Measurements from ENCODE around the gene FGF10. TPM values are rescaled to one million over a fixed set of nuclear protein-coding genes. Genes with fewer than 3 reads are reported as not detected.

The FGF10 gene
- total RNA-seq: 1.6 TPM
- long read RNA-seq, partial matches to known transcripts: 0 of 2 reads
- long read RNA-seq, other reads (novel, unspliced or antisense): 2 of 2 reads

- peak; percentile 49 for DNase-seq
- intact Hi-C loops (cut with DNase I): no loop called here
Measured at GRCh38 chr5:44389090-44389822, at the start of gene FGF10. Gene FGF10, minus strand, starts transcription at chr5:44389420. Its CDS starts 738 bp downstream, at chr5:44388682.

GRCh38 chr5:44426944-44427343, 37.7 kb upstream of the FGF10 start:
- intact Hi-C loops (cut with DNase I): no loop called here
- DNase-seq: no peak
- ATAC-seq (ENCODE audit: poor library complexity): no peak

More at GRCh38 chr5:44389090-44389822, at the start of gene FGF10:
- peak; percentile 79 for ATAC-seq (ENCODE audit: poor library complexity)

DNA sequence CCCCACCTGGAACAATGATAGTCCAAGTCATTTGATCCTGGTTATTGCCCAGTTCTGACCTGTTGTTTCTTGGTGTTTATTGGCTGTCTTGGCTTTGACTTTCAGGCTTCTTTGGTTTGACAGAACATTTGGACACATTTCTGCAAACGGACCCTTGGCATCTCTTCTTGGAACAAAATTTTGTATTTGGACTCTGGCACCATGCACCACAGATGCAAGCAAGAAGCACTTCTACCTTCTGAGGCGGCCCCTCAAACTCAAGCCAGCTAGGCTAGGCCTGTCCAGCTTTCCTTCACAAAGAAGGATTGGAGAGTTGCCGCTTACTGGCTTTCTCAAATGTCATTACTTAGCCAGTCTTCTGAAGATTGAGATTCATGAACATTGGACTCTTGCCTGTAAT, 23.1 kb upstream of the FGF10 start:
- ATAC-seq (ENCODE audit: poor library complexity) (no peak), DNase-seq (no peak)
- intact Hi-C loops (cut with DNase I): no loop called here

DNA sequence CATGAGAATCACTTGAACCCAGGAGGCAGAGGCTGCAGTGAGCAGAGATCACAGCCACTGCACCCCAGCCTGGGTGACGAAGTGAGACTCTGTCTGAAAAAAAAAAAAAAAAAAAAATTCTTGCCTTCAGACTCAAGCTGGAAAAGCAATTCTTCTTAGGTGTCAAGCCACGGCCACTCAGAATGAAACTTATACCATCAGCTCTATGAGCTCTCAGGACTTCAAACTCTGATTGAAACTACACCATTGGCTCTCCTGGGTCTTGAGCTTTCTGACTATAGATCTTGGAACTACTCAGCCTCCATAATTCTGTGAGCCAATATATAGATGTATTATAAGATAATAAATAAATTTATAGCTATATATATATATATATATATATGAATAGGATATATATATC, 12.9 kb upstream of the FGF10 start:
- intact Hi-C loops (cut with DNase I): no loop called here
- DNase-seq (no peak), ATAC-seq (ENCODE audit: poor library complexity) (no peak)

DNA sequence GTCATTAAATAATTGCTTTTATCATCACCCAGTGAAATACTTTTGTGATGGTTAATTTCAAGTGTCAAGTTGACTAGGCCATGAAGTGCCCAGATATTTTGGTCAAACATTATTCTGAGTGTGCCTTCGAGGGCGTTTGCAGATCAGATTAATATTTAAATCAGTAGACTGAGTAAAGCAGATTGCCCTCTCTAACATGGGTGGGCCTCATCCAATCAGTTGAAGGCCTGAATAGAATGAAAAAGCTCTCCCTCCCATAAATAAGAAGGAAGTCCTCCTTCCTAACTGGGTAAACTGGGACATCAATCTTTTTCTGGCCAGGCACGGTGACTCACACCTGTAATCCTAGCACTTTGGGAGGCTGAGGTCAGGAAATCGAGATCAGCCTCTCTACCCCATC, 12.4 kb upstream of the FGF10 start:
- DNase-seq (no peak), ATAC-seq (ENCODE audit: poor library complexity) (no peak)
- intact Hi-C loops (cut with DNase I): no loop called here

DNA sequence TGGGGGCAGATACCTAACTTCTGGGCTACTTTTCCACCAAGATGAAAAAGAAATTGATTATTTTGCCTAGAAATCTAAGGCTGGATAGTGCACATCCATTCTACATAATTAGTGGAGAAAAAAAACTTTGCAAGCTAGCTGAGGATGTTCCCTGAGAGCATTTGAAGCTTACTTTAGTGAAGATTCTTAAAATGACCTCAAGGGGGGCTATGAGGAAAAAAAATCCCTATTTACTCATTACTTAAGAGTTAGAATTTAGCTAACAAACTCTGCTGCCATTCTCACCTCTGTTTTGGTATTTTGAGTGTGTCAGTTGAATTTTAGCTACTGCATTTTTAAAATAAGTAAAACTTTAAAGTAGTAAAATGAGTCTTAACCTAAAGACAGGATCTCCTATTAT, 9.2 kb upstream of the FGF10 start:
- ATAC-seq (ENCODE audit: poor library complexity): no peak
- no peak for DNase-seq
- intact Hi-C loops (cut with DNase I): no loop called here

DNA sequence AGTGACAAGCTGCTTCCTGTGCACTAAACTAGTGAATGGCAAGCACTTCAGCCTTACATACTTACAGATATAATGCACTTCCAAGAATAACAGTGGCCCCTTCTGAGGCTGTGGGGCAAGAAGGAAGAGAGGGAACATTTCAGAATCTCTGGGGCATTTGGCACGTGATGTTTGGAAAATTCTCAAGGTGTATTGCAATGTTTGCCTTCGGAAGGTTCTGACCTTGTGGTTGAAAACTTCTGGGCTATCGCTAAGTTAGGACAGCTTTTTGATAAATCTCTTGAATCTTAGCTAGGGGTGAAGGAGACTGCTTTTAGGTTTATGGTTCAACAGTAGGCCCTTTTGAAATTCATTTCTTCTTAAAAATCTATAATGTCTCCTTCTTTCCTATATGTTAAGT, 7.1 kb upstream of the FGF10 start:
- DNase-seq: no peak
- intact Hi-C loops (cut with DNase I): no loop called here
- ATAC-seq (ENCODE audit: poor library complexity): no peak

GRCh38 chr5:44390351-44390750, 1.1 kb upstream of the FGF10 start:
- ATAC-seq (ENCODE audit: poor library complexity): no peak
- DNase-seq: no peak
- intact Hi-C loops (cut with DNase I): no loop called here

DNA sequence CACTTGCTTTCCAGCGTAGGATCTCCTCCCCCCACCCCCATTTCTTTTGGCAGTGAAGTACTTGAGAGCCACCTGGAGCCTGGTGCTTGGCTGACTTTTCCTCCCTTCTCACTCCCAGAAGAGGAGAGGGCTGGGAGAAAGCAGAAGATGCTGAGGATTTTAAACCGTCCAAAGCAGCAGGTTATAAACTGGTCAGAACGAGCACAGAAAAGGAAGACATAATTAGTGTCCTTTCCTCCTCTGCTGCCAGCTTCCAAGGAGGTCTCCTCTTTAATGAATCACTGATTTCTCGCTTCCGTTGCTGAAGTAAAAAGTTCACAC, 563 bp upstream of the FGF10 start:
- no peak for DNase-seq
- ATAC-seq (ENCODE audit: poor library complexity): no peak
- intact Hi-C loops (cut with DNase I): no loop called here

DNA sequence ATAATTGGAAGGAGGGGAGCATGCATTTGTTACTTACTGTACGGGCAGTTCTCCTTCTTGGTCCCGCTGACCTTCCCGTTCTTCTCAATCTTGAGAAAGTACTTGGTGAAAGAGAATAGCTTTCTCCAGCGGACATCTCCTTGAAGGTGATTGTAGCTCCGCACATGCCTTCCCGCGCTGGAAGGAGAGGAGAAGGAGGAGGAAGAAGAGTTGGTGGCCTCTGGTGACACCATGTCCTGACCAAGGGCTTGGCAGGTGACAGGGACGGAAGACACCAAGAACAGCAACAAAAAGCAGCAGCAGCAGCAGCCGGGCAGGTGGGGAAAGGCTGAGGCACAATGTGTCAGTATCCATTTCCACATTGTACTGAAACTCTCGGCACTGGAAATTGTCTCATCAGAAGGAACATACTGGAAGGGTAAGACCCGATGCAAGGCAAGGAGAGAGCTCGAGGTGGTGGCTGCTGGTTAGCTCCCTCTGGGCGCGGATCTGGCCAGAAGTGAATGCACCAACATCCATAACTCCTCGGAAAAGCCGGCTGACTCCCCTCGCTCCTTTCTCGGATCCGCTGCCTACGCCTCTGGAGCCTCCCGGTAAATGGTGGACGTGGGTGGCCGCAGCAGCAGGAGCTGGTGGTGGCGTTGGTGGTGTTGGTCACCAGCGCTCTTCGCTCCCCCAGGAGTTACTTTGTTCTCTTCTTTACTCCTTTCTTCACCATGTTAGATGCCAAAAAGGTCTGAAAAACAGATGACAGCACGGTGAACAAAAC, 715 bp downstream of the FGF10 start:
- peak; percentile 66 for ATAC-seq (ENCODE audit: poor library complexity)
- intact Hi-C loops (cut with DNase I): no loop called here
- peak; percentile 29 for DNase-seq

DNA sequence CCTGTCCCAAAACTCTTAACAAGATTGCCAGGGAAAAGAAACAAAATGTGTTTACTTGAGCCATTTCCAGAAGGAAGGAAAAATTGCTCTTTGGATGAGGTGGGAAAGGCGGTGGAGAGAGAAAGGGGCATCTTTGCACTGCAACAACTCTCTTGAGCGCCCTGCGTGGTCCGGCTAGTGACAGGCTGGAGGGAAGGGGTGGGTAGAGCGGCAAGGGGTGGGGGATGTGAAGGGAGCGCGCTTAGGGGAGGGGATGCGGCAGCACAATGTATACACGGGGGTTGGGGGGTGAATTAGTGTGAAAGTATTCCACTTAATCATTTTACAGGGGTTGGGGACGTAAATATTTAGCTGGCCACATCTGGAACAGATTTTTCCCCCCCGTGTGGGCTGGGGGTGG, 1.3 kb downstream of the FGF10 start:
- DNase-seq: no peak
- no peak for ATAC-seq (ENCODE audit: poor library complexity)
- intact Hi-C loops (cut with DNase I): no loop called here

- no peak for ATAC-seq (ENCODE audit: poor library complexity)
- intact Hi-C loops (cut with DNase I): no loop called here
- DNase-seq: no peak
Measured at GRCh38 chr5:44387406-44387805, 1.8 kb downstream of the FGF10 start.

GRCh38 chr5:44385291-44385900, 3.8 kb downstream of the FGF10 start:
- ATAC-seq (ENCODE audit: poor library complexity) (no peak), DNase-seq (no peak)
- intact Hi-C loops (cut with DNase I): no loop called here

DNA sequence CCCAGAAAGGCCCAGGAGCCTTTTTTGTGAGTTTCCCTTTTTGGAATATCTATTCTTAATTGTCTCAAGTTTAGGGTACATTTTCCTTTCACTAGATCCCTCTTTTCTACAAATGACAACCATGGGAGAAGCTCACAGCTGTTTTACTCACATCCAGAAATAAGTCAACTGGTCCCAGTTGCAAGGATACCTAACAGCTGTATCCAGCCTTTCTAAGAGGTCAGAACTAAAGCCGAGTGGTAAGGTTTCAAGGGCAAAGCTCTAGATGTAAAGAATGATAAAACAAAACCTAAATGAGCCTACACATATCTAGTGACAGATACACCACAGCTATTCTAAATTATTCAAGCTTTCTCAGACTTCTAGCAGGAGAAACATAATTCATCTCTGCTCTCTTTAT, 4.4 kb downstream of the FGF10 start:
- DNase-seq (no peak), ATAC-seq (ENCODE audit: poor library complexity) (no peak)
- intact Hi-C loops (cut with DNase I): no loop called here

DNA sequence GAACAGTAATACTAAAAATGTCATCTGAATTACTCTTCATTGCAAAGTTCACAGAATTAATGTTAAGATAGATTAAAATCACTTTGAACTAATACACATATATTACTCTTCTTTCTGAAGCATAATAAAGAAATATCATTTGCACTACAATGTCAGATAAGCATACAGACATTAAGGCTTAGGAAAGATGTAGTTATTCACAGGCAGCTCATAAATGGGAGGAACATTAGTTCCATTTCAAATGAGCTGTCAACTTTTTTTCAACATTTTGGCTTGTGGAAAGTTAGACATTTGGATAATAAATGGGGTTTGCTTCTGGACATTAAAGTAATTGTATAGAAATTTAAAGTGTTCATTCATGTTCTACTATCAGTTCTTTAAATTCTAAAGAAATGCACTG, 6.3 kb downstream of the FGF10 start:
- intact Hi-C loops (cut with DNase I): no loop called here
- DNase-seq (no peak), ATAC-seq (ENCODE audit: poor library complexity) (no peak)

DNA sequence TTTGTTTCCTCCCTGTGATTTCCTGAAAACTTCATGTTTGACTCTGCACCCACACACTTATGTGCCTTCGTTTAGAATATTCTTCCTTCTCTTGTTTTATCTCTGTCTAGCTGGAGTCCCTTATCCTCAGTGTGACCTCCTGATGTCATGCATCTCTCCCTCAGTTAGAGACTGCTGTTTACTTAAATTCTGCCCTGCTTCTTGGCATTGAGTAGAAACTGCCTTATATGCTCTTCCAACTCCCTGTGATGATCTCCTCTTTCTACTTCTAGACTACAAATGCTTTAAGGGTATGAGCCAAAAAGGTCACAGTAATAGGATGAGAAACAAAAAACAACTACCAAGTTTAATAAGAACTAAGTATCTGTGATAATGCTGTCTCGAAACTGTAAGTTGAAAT, 12.2 kb downstream of the FGF10 start:
- ATAC-seq (ENCODE audit: poor library complexity) (no peak), DNase-seq (no peak)
- intact Hi-C loops (cut with DNase I): no loop called here

GRCh38 chr5:44372028-44372427, 17.2 kb downstream of the FGF10 start:
- ATAC-seq (ENCODE audit: poor library complexity) (no peak), DNase-seq (no peak)
- intact Hi-C loops (cut with DNase I): no loop called here

- DNase-seq: no peak
- no peak for ATAC-seq (ENCODE audit: poor library complexity)
- intact Hi-C loops (cut with DNase I): no loop called here
Measured at GRCh38 chr5:44367203-44367602, 22.0 kb downstream of the FGF10 start.

DNA sequence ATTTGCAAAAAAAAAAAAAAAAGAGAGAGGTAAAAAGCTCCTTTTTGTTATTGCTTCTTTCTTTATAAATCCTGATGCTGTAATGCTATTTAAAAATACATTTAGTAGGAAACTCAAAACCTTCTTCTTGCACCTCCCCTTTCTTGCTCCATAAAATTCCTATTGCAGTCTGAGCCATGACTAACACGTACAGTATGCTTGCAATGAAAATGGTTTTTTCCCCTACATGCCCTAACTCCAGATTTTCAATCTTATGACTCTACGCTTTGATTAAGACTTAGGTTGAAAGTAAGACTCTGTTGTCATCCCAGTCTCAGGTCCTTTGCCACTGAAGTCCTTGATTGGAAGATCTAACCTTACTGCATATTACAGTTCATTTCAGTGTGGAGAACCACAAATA, 23.9 kb downstream of the FGF10 start:
- ATAC-seq (ENCODE audit: poor library complexity) (no peak), DNase-seq (no peak)
- intact Hi-C loops (cut with DNase I): no loop called here

GRCh38 chr5:44364097-44364496, 25.1 kb downstream of the FGF10 start:
- DNase-seq: no peak
- intact Hi-C loops (cut with DNase I): no loop called here
- no peak for ATAC-seq (ENCODE audit: poor library complexity)

Measured in Right ventricle myocardium superior (tissue), 1 donor.